ENCODE results near the gene TRMU.

DNA sequence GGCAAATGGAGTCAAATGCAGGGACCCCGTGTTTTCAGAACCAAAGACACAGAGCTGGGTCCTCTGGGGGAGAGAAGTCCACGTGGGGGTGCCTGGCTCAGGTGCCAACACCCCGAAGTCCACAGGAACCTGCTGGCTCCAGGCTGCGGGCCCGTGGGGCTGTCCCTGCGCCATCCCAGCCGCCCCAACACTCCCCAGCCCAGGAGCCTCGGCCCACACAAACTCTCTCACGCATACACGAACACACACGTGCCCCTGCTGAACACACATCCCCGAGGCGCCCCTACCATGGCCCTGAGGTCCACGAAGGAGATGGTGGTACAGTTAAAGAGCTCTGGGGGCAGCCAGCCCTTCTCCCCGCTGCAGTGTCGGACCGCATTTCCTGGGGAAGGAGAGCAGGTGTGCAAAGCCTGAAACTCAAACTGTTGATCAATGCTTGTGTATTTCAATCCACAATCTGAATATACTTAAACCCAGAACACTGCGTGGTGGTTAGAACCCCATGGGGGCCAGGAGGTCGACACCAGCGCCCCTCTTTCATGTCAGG lies 54.7 kb downstream of the TRMU start:
- no peak for TF ChIP-seq BHLHE40 (IDR thresholded peaks at IDR 0.05; ENCODE audit: low read depth, low read length)
- TF ChIP-seq, protein P1, sequence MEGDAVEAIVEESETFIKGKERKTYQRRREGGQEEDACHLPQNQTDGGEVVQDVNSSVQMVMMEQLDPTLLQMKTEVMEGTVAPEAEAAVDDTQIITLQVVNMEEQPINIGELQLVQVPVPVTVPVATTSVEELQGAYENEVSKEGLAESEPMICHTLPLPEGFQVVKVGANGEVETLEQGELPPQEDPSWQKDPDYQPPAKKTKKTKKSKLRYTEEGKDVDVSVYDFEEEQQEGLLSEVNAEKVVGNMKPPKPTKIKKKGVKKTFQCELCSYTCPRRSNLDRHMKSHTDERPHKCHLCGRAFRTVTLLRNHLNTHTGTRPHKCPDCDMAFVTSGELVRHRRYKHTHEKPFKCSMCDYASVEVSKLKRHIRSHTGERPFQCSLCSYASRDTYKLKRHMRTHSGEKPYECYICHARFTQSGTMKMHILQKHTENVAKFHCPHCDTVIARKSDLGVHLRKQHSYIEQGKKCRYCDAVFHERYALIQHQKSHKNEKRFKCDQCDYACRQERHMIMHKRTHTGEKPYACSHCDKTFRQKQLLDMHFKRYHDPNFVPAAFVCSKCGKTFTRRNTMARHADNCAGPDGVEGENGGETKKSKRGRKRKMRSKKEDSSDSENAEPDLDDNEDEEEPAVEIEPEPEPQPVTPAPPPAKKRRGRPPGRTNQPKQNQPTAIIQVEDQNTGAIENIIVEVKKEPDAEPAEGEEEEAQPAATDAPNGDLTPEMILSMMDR (conservative IDR thresholded peaks at IDR 0.05; ENCODE audit: low read depth, low read length) = no peak
- no peak for TF ChIP-seq CEBPB (IDR thresholded peaks at IDR 0.05; ENCODE audit: low read depth, low read length)
- TF ChIP-seq POLR2A (IDR thresholded peaks at IDR 0.05; ENCODE audit: low read depth, low read length) = no peak
- TF ChIP-seq, protein P2, sequence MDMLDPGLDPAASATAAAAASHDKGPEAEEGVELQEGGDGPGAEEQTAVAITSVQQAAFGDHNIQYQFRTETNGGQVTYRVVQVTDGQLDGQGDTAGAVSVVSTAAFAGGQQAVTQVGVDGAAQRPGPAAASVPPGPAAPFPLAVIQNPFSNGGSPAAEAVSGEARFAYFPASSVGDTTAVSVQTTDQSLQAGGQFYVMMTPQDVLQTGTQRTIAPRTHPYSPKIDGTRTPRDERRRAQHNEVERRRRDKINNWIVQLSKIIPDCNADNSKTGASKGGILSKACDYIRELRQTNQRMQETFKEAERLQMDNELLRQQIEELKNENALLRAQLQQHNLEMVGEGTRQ (IDR thresholded peaks at IDR 0.05; ENCODE audit: low read depth, low read length) = no peak
- TF ChIP-seq FOS (IDR thresholded peaks at IDR 0.05; ENCODE audit: low read depth, low read length) = no peak
- no peak for TF ChIP-seq MAZ (IDR thresholded peaks at IDR 0.05; ENCODE audit: borderline replicate concordance, low read depth, low read length)
- TF ChIP-seq RAD21 (IDR thresholded peaks at IDR 0.05; ENCODE audit: low read length) = no peak
- no peak for TF ChIP-seq MXI1 (IDR thresholded peaks at IDR 0.05; ENCODE audit: borderline replicate concordance, low read depth, low read length)
- TF ChIP-seq RCOR1 (IDR thresholded peaks at IDR 0.05; ENCODE audit: insufficient replicate concordance, low read length) = no peak
- no peak for TF ChIP-seq RFX5 (IDR thresholded peaks at IDR 0.05; ENCODE audit: low read depth, low read length)
